GM12878 (cell line): ENCODE data around the gene DRAP1. TPM values are rescaled to one million over a fixed set of nuclear protein-coding genes. Genes with fewer than 3 reads are reported as not detected.

Source experiments
- ATAC-seq: fragments of 200-7000 bp; cut with Tn5 transposase; 3 replicates; pipeline ENCODE4 v1.9.1; 2020; ENCODE audit warnings: mild to moderate bottlenecking, moderate library complexity
- BruUV-seq: library from RNA; stranded (reverse); fragments of 400-500 nt; replicated peaks from 2 replicates; lab custom pipeline; 2021; lab: Mats Ljungman, UMichigan
- CTCF ChIA-PET: fragments of 300-600 bp; sonication (Branson Sonifier 250); formaldehyde crosslinking; extraction: SDS; loops from one replicate; lab custom pipeline; 2021; ENCODE audit warnings: inconsistent platforms; lab: Yijun Ruan, JAX
- POLR2A ChIA-PET: fragments of 350-600 bp; formaldehyde crosslinking; extraction: SDS; loops from one replicate; lab custom pipeline; 2021; ENCODE audit warnings: inconsistent platforms; lab: Charles Lee
- RAD21 ChIA-PET: fragments of 300-600 bp; sonication (Branson Sonifier 250); formaldehyde crosslinking; loops from one replicate; lab custom pipeline; 2023; ENCODE audit warnings: antibody characterized with exemption; ENCODE audit not compliant: unreplicated experiment; lab: Charles Lee
- SMC1A ChIA-PET: fragments of 300-600 bp; sonication (Branson Sonifier 250); formaldehyde crosslinking; loops from one replicate; lab custom pipeline; 2023; ENCODE audit not compliant: unreplicated experiment, uncharacterized antibody; lab: Charles Lee
- DNase-seq: peaks from one replicate; pipeline ENCODE4 v3.0.0-alpha.2; 2011; ENCODE audit warnings: low read depth, low spot score
- FAIRE-seq: peaks from 3 replicates; lab custom pipeline; 2011; peaks lifted over from hg19 to GRCh38; lab: Jason Lieb, UNC
- H2AFZ ChIP-seq: 2 replicates; pipeline ENCODE4 v1.6.0; 2011; ENCODE audit warnings: low read depth, low read length, control low read depth; ENCODE audit not compliant: control insufficient read depth
- H3K27ac ChIP-seq: 2 replicates; pipeline ENCODE4 v1.5.1; 2011; ENCODE audit warnings: control low read depth; ENCODE audit not compliant: control insufficient read depth, insufficient read depth
- H3K27me3 ChIP-seq, 2 experiments: replicated peaks in 1 of 2; 2 replicates each; pipeline versions ENCODE4 v1.6.0 to v1.6.1; 2011; ENCODE audit warnings: low read length in 1 of 2; ENCODE audit not compliant: control insufficient read depth in 2 of 2, insufficient read depth in 2 of 2
- H3K36me3 ChIP-seq, 2 experiments: 2 replicates each; pipeline ENCODE4 v1.5.1; 2011; ENCODE audit warnings: low read length in 1 of 2; ENCODE audit not compliant: control insufficient read depth in 2 of 2, insufficient read depth in 2 of 2
- H3K4me1 ChIP-seq: 2 replicates; pipeline ENCODE4 v1.6.1; 2011; ENCODE audit warnings: mild to moderate bottlenecking, low read length, moderate library complexity, mixed read lengths; ENCODE audit not compliant: control insufficient read depth, insufficient read depth
- H3K4me2 ChIP-seq: 2 replicates; pipeline ENCODE4 v1.6.0; 2011; ENCODE audit warnings: control low read depth; ENCODE audit not compliant: control insufficient read depth, insufficient read depth
- H3K4me3 ChIP-seq: fragments of 200-600 bp; sonication (generic); 2 replicates; pipeline ENCODE4 v1.5.1; 2016
- H3K79me2 ChIP-seq: 2 replicates; pipeline ENCODE4 v1.6.0; 2011; ENCODE audit warnings: low read length; ENCODE audit not compliant: control insufficient read depth, insufficient read depth
- H3K9ac ChIP-seq: 2 replicates; pipeline ENCODE4 v1.8.0; 2011; ENCODE audit warnings: low read length, control low read depth, mixed read lengths; ENCODE audit not compliant: control insufficient read depth, insufficient read depth
- H3K9me3 ChIP-seq: replicated peaks from 3 replicates; pipeline ENCODE4 v1.5.1; 2011; ENCODE audit warnings: mild to moderate bottlenecking, low read length; ENCODE audit not compliant: control insufficient read depth, insufficient read depth
- H4K20me1 ChIP-seq: 2 replicates; pipeline ENCODE4 v1.6.0; 2011; ENCODE audit not compliant: control insufficient read depth, insufficient read depth
- ATF3 ChIP-seq: IDR thresholded peaks from 2 replicates; pipeline ENCODE4 v1.6.1; 2011; ENCODE audit warnings: low read depth, mild to moderate bottlenecking, low read length, moderate library complexity, borderline replicate concordance; ENCODE audit errors: extremely low read depth
- ETV6 ChIP-seq, 2 experiments: fragments of 450-650 bp in 1 of 2; IDR thresholded peaks in 1 of 2; conservative IDR thresholded peaks in 1 of 2; 2 replicates each; pipeline ENCODE4 v1.6.1; 2014; ENCODE audit warnings: antibody characterized with exemption in 1 of 2, borderline replicate concordance in 1 of 2, low read depth in 1 of 2, mild to moderate bottlenecking in 1 of 2, moderate library complexity in 1 of 2
- MTA2 ChIP-seq: fragments of 450-650 bp; IDR thresholded peaks from 2 replicates; pipeline ENCODE4 v1.6.1; 2016; ENCODE audit warnings: low read depth, mild to moderate bottlenecking, moderate library complexity
- NRF1 ChIP-seq: conservative IDR thresholded peaks from 2 replicates; pipeline ENCODE4 v1.6.1; 2011; ENCODE audit warnings: mild to moderate bottlenecking, low read depth, low read length, improper control_type of control experiment
- RUNX3 ChIP-seq: IDR thresholded peaks from 2 replicates; pipeline ENCODE4 v1.6.1; 2012; ENCODE audit warnings: low read length, inconsistent platforms
- SMC3 ChIP-seq: IDR thresholded peaks from 2 replicates; pipeline ENCODE4 v1.6.1; 2011; ENCODE audit warnings: low read length, improper control_type of control experiment, borderline replicate concordance
- STAT1 ChIP-seq: fragments of 450-650 bp; conservative IDR thresholded peaks from 2 replicates; pipeline ENCODE4 v1.6.1; 2014; ENCODE audit warnings: antibody characterized with exemption, mild to moderate bottlenecking
- TCF12 ChIP-seq: IDR thresholded peaks from 2 replicates; pipeline ENCODE4 v1.6.1; 2011; ENCODE audit warnings: low read depth, mild to moderate bottlenecking, low read length
- ZNF384 ChIP-seq: IDR thresholded peaks from 2 replicates; pipeline ENCODE4 v1.6.1; 2012; ENCODE audit warnings: low read depth, mild to moderate bottlenecking, low read length, improper control_type of control experiment, borderline replicate concordance
- ZNF622 ChIP-seq: fragments of 450-650 bp; IDR thresholded peaks from 2 replicates; pipeline ENCODE4 v1.6.1; 2017; ENCODE audit warnings: mild to moderate bottlenecking, inconsistent platforms
- WGBS: methylation state at CpG from one replicate; pipeline ENCODE4 v1.1.6; 2016; ENCODE audit warnings: low lambda C conversion rate; ENCODE audit not compliant: insufficient replicate concordance, insufficient coverage; ENCODE audit errors: missing lambda C conversion rate; 5-methylcytosine and 5-hydroxymethylcytosine counted together
- in situ Hi-C: fragments of 300-500 bp; cut with MboI; formaldehyde crosslinking; loops from 9 replicates; pipeline ENCODE4 v1.14.3; 2018; ENCODE audit warnings: mixed read lengths
- intact Hi-C: fragments of 100-400 bp; cut with micrococcal nuclease; formaldehyde crosslinking; loops from one replicate; pipeline ENCODE4 v1.14.2; 2022; ENCODE audit not compliant: unreplicated experiment
- polyA plus RNA-seq, 11 experiments: library from polyadenylated mRNA; depleted of rRNA in 4 of 11; unstranded in 6 of 11; stranded (reverse) in 5 of 11; fragments of >200 nt; fragmentation: Nextera tagmentation in 4 of 11; fragmentation: Illumina TruSeq in 1 of 11; extraction: Ambion mirVana in 4 of 11; extraction: Trizol in 1 of 11; gene quantifications; 1 replicate in 1 of 11; 2 replicates in 10 of 11; pipeline versions ENCODE4 v1.2.1 to v1.2.3, GENCODE V29; 2011 to 2016; ENCODE audit warnings: inconsistent platforms in 2 of 11, missing spikeins in 2 of 11, low read depth in 1 of 11
- total RNA-seq, 4 experiments: library from RNA; depleted of rRNA in 3 of 4; stranded (reverse); fragments of >200 nt in 3 of 4; fragmentation: Illumina TruSeq in 1 of 4; extraction: Trizol in 1 of 4; gene quantifications; 2 replicates each; pipeline versions ENCODE4 v1.2.1 to v1.2.3, GENCODE V29; 2013 to 2021
- TF ChIP-seq, protein P1 (sequence below): fragments of 450-650 bp; IDR thresholded peaks from 2 replicates; pipeline ENCODE4 v1.6.1; 2017; ENCODE audit warnings: mild to moderate bottlenecking, moderate library complexity
- TF ChIP-seq, protein P2 (sequence below): IDR thresholded peaks from 2 replicates; pipeline ENCODE4 v1.6.1; 2011; ENCODE audit warnings: mild to moderate bottlenecking, low read depth, low read length, moderate library complexity; ENCODE audit not compliant: insufficient replicate concordance

The DRAP1 gene
- total and polyA plus RNA-seq, 10 of the 15 experiments (the other 5 are each of a cell fraction or from before 2014, with no cell fraction given): 9.4 to 163 (median 114) TPM

DNA sequence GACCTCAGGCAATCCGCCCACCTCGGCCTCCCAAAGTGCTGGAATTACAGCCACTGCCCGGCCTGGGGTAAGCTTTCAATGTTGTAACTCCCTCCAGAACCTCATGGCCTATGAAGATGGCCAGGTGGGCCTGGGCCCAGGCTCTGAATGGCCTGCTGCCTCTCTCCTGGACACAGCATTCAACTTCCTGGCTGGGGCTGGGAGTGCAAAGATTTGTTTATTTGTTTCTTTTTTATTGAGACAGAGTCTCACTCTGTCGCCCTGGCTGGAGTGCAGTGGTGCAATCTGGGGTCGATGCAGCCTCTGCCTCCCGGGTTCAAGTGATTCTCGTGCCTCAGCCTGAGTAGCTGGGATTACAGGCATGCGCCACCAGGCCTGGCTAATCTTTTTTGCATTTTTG lies 25.5 kb downstream of the DRAP1 start:
- Histone ChIP-seq H3K36me3 (no peaks in the 10 kb centered on the region), H4K20me1 (no peaks in the 10 kb centered on the region), H3K4me1 (peaks cover 8% of the 10 kb centered on the region), H3K9ac (no peak overlapping the region), H3K27ac (no peak overlapping the region), H3K4me3 (no peak overlapping the region), H3K79me2 (no peaks in the 10 kb centered on the region), H2AFZ (no peak overlapping the region), H3K9me3 (no peaks in the 10 kb centered on the region), H3K4me2 (no peak overlapping the region), H3K27me3 (no peaks in the 10 kb centered on the region)
- ATAC-seq (no peak), DNase-seq (no peak), FAIRE-seq (no peak)
- ChIA-PET CTCF (interaction anchor here (0.7 to 1.3 kb wide), 3 partner anchors 9 to 101 kb away, joined by 3 to 5 read pairs (median 3); no protein-coding TSS in a partner anchor), POLR2A (no interaction called here), SMC1A (no interaction called here), RAD21 (no interaction called here)
- no TSS peak for BruUV-seq
- WGBS: 65% methylated on average over 8 of the region's 8 CpGs
- in situ Hi-C loops: no loop called here
- intact Hi-C loops: no loop called here
- TF ChIP-seq NRF1: no peak
- TF ChIP-seq MTA2: no peak
- TF ChIP-seq STAT1: no peak
- TF ChIP-seq ETV6 (conservative IDR thresholded peaks at IDR 0.05 in 1 of 2, IDR thresholded peaks at IDR 0.05 in 1 of 2; ENCODE audit: borderline replicate concordance in 1 of 2, low read depth in 1 of 2): no peak
- TF ChIP-seq, protein P1, sequence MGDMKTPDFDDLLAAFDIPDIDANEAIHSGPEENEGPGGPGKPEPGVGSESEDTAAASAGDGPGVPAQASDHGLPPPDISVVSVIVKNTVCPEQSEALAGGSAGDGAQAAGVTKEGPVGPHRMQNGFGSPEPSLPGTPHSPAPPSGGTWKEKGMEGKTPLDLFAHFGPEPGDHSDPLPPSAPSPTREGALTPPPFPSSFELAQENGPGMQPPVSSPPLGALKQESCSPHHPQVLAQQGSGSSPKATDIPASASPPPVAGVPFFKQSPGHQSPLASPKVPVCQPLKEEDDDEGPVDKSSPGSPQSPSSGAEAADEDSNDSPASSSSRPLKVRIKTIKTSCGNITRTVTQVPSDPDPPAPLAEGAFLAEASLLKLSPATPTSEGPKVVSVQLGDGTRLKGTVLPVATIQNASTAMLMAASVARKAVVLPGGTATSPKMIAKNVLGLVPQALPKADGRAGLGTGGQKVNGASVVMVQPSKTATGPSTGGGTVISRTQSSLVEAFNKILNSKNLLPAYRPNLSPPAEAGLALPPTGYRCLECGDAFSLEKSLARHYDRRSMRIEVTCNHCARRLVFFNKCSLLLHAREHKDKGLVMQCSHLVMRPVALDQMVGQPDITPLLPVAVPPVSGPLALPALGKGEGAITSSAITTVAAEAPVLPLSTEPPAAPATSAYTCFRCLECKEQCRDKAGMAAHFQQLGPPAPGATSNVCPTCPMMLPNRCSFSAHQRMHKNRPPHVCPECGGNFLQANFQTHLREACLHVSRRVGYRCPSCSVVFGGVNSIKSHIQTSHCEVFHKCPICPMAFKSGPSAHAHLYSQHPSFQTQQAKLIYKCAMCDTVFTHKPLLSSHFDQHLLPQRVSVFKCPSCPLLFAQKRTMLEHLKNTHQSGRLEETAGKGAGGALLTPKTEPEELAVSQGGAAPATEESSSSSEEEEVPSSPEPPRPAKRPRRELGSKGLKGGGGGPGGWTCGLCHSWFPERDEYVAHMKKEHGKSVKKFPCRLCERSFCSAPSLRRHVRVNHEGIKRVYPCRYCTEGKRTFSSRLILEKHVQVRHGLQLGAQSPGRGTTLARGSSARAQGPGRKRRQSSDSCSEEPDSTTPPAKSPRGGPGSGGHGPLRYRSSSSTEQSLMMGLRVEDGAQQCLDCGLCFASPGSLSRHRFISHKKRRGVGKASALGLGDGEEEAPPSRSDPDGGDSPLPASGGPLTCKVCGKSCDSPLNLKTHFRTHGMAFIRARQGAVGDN: no peak
- TF ChIP-seq ATF3: no peak
- no peak for TF ChIP-seq RUNX3
- no peak for TF ChIP-seq SMC3
- no peak for TF ChIP-seq ZNF622
- no peak for TF ChIP-seq TCF12
- TF ChIP-seq, protein P2, sequence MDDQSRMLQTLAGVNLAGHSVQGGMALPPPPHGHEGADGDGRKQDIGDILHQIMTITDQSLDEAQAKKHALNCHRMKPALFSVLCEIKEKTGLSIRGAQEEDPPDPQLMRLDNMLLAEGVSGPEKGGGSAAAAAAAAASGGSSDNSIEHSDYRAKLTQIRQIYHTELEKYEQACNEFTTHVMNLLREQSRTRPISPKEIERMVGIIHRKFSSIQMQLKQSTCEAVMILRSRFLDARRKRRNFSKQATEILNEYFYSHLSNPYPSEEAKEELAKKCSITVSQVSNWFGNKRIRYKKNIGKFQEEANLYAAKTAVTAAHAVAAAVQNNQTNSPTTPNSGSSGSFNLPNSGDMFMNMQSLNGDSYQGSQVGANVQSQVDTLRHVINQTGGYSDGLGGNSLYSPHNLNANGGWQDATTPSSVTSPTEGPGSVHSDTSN: no peak
- no peak for TF ChIP-seq ZNF384
